SK-N-SH (cell line): ENCODE data around the gene LINC00305. TPM values are rescaled to one million over a fixed set of nuclear protein-coding genes. Genes with fewer than 3 reads are reported as not detected.

Experiments used
- CTCF ChIA-PET: fragments of 300-600, 350-600 bp; formaldehyde crosslinking; extraction: SDS; loops from one replicate; lab custom pipeline; 2021; lab: Yijun Ruan, JAX
- POLR2A ChIA-PET: fragments of 350-600 bp; sonication (Branson Sonifier 250); formaldehyde crosslinking; extraction: SDS; loops from one replicate; lab custom pipeline; 2020; ENCODE audit warnings: antibody characterized with exemption, inconsistent platforms; lab: Yijun Ruan, JAX
- DNase-seq: peaks from one replicate; pipeline ENCODE4 v3.0.0; 2012
- H2AFZ ChIP-seq: fragments of 200-600 bp; sonication (generic); 2 replicates; pipeline ENCODE4 v1.8.1; 2016; ENCODE audit warnings: antibody characterized with exemption, mild to moderate bottlenecking, low read depth
- H3F3A ChIP-seq: fragments of 200-600 bp; sonication (generic); replicated peaks from 2 replicates; pipeline ENCODE3; 2016; ENCODE audit warnings: antibody characterized with exemption, mild to moderate bottlenecking; ENCODE audit not compliant: insufficient read depth
- H3K27ac ChIP-seq, 2 experiments: fragments of 200-500 bp in 1 of 2; fragments of 200-600 bp in 1 of 2; sonication (Bioruptor generic) in 1 of 2; sonication (generic), shearing (Covaris generic) in 1 of 2; 2 replicates each; pipeline versions ENCODE4 v1.5.1 to v1.6.1; 2014 to 2016; ENCODE audit warnings: low read depth in 2 of 2, inconsistent platforms in 1 of 2, low read length in 1 of 2, mild to moderate bottlenecking in 1 of 2, mixed read lengths in 1 of 2
- H3K27me3 ChIP-seq: fragments of 200-600 bp; sonication (generic), shearing (Covaris generic); 2 replicates; pipeline ENCODE4 v1.6.1; 2016; ENCODE audit warnings: mixed run types; ENCODE audit not compliant: insufficient read depth
- H3K36me3 ChIP-seq, 2 experiments: fragments of 200-500 bp in 1 of 2; fragments of 200-600 bp in 1 of 2; sonication (Bioruptor generic) in 1 of 2; sonication (generic) in 1 of 2; replicated peaks in 1 of 2; 2 replicates each; pipeline versions ENCODE3 to v1.5.1; 2014 to 2016; ENCODE audit warnings: low read length in 1 of 2, mild to moderate bottlenecking in 1 of 2; ENCODE audit not compliant: insufficient read depth in 2 of 2, control insufficient read depth in 1 of 2
- H3K4me1 ChIP-seq, 2 experiments: fragments of 200-500 bp in 1 of 2; fragments of 200-600 bp in 1 of 2; sonication (Bioruptor generic) in 1 of 2; sonication (generic), shearing (Covaris generic) in 1 of 2; 2 replicates each; pipeline versions ENCODE4 v1.5.1 to v1.6.1; 2014 to 2016; ENCODE audit warnings: low read depth in 1 of 2, low read length in 1 of 2, mixed run types in 1 of 2; ENCODE audit not compliant: insufficient read depth in 2 of 2, control insufficient read depth in 1 of 2
- H3K4me2 ChIP-seq: fragments of 200-600 bp; sonication (generic), shearing (Covaris generic); 2 replicates; pipeline ENCODE4 v1.6.1; 2017; ENCODE audit warnings: mixed run types
- H3K4me3 ChIP-seq, 2 experiments: fragments of 200-500 bp in 1 of 2; fragments of 200-600 bp in 1 of 2; sonication (Bioruptor generic) in 1 of 2; sonication (generic), shearing (Covaris generic) in 1 of 2; 2 replicates each; pipeline versions ENCODE4 v1.5.1 to v1.8.1; 2014 to 2016; ENCODE audit warnings: low read depth in 2 of 2, inconsistent platforms in 1 of 2, low read length in 1 of 2, mild to moderate bottlenecking in 1 of 2, mixed read lengths in 1 of 2, moderate library complexity in 1 of 2
- H3K79me2 ChIP-seq: fragments of 200-600 bp; sonication (generic); 2 replicates; pipeline ENCODE4 v1.8.1; 2017; ENCODE audit warnings: mild to moderate bottlenecking; ENCODE audit not compliant: insufficient read depth
- H3K9ac ChIP-seq: fragments of 200-600 bp; sonication (generic); 2 replicates; pipeline ENCODE4 v1.6.1; 2017; ENCODE audit warnings: mixed run types
- H3K9me2 ChIP-seq: fragments of 200-600 bp; sonication (generic); 2 replicates; pipeline ENCODE4 v1.6.1; 2017; ENCODE audit warnings: mixed run types
- H3K9me3 ChIP-seq: fragments of 200-600 bp; sonication (generic); 2 replicates; pipeline ENCODE4 v1.6.1; 2017; ENCODE audit warnings: mixed run types, mild to moderate bottlenecking, moderate library complexity
- H4K20me1 ChIP-seq: fragments of 200-600 bp; sonication (generic); 2 replicates; pipeline ENCODE4 v1.6.1; 2017; ENCODE audit warnings: mild to moderate bottlenecking, mixed run types; ENCODE audit not compliant: insufficient read depth
- CTCF ChIP-seq: fragments of 200-600 bp; sonication (generic); IDR thresholded peaks from 2 replicates; pipeline ENCODE4 v1.6.1; 2017; ENCODE audit warnings: antibody characterized with exemption, mild to moderate bottlenecking, moderate library complexity
- ELF1 ChIP-seq: IDR thresholded peaks from 2 replicates; pipeline ENCODE4 v1.4.0; 2012
- EZH2phosphoT487 ChIP-seq: fragments of 200-600 bp; sonication (generic); IDR thresholded peaks from 2 replicates; pipeline ENCODE4 v1.6.1; 2017; ENCODE audit warnings: low read depth, mixed run types, mild to moderate bottlenecking, antibody characterized with exemption, moderate library complexity, borderline replicate concordance
- IRF3 ChIP-seq: fragments of 150-350 bp; IDR thresholded peaks from 2 replicates; pipeline ENCODE4 v1.6.1; 2016; ENCODE audit warnings: mild to moderate bottlenecking, low read depth, low read length
- NRF1 ChIP-seq: IDR thresholded peaks from 2 replicates; pipeline ENCODE4 v1.6.1; 2012; ENCODE audit warnings: low read depth, mild to moderate bottlenecking, low read length
- PBX3 ChIP-seq: IDR thresholded peaks from 2 replicates; pipeline ENCODE4; 2012
- RFX5 ChIP-seq: IDR thresholded peaks from 2 replicates; pipeline ENCODE4 v1.6.1; 2012; ENCODE audit warnings: mild to moderate bottlenecking, improper control_type of control experiment, low read length
- SIN3A ChIP-seq: IDR thresholded peaks from 2 replicates; pipeline ENCODE4 v1.6.1; 2012; ENCODE audit warnings: low read depth, mild to moderate bottlenecking, low read length, moderate library complexity, borderline replicate concordance
- SMC3 ChIP-seq: IDR thresholded peaks from 2 replicates; pipeline ENCODE4 v1.6.1; 2012; ENCODE audit warnings: low read depth, low read length, improper control_type of control experiment
- TAF1 ChIP-seq: IDR thresholded peaks from 2 replicates; pipeline ENCODE4 v1.6.1; 2012; ENCODE audit warnings: low read depth, mild to moderate bottlenecking, low read length, moderate library complexity, borderline replicate concordance
- TCF12 ChIP-seq: IDR thresholded peaks from 2 replicates; pipeline ENCODE4 v1.4.0; 2012
- USF2 ChIP-seq: fragments of 150-350 bp; IDR thresholded peaks from 2 replicates; pipeline ENCODE4 v1.6.1; 2017; ENCODE audit warnings: antibody characterized with exemption, low read length, low read depth, borderline replicate concordance
- WGBS: methylation state at CpG from one replicate; pipeline ENCODE4 v1.1.6; 2017; ENCODE audit warnings: low lambda C conversion rate; 5-methylcytosine and 5-hydroxymethylcytosine counted together
- polyA plus RNA-seq, 3 experiments: library from polyadenylated mRNA; depleted of rRNA; stranded (reverse); fragments of >200 nt; gene quantifications; 2 replicates each; pipeline ENCODE4 v1.2.3, GENCODE V29; 2012

LINC00305 gene
- polyA plus RNA-seq, 1 of the 3 experiments (the other 2 are of a cell fraction), result not detected

GRCh38 chr18:64055019-64055418, 93.9 kb downstream of the LINC00305 start:
- Histone ChIP-seq H3K27ac (no peak overlapping the region), H3K4me3 (no peak overlapping the region), H3K9ac (no peak overlapping the region), H3K36me3 (no peaks in the 10 kb centered on the region), H3F3A (no peaks in the 10 kb centered on the region), H3K9me3 (no peaks in the 10 kb centered on the region), H3K4me1 (no peaks in the 10 kb centered on the region), H3K4me2 (no peak overlapping the region), H4K20me1 (no peaks in the 10 kb centered on the region)
- POLR2A ChIA-PET, result no interaction called here
- DNase-seq, result no peak
- 12% methylated on average over 3 of the region's 3 CpGs for WGBS
- TF ChIP-seq SMC3 (no peak), PBX3 (no peak)
- TF ChIP-seq, all 33 proteins: peak for 0
- H3K9me2 ChIP-seq, result no peaks in the 10 kb centered on the region
- no peaks in the 10 kb centered on the region for H3K27me3 ChIP-seq
- no peaks in the 10 kb centered on the region for H3K79me2 ChIP-seq
- no peak overlapping the region for H2AFZ ChIP-seq
- CTCF ChIA-PET, result interaction anchor here (1.7 kb wide), 1 partner anchor 17 kb away, joined by 6 read pairs; no protein-coding TSS in a partner anchor

- Histone ChIP-seq H3F3A (no peaks in the 10 kb centered on the region), H3K9me3 (no peaks in the 10 kb centered on the region), H3K4me1 (no peaks in the 10 kb centered on the region), H3K4me2 (no peak overlapping the region), H3K27me3 (no peaks in the 10 kb centered on the region), H3K4me3 (no peak overlapping the region), H4K20me1 (no peaks in the 10 kb centered on the region), H3K9me2 (no peaks in the 10 kb centered on the region), H3K9ac (no peak overlapping the region), H3K36me3 (no peaks in the 10 kb centered on the region), H3K79me2 (no peaks in the 10 kb centered on the region), H3K27ac (no peak overlapping the region), H2AFZ (no peak overlapping the region)
- DNase-seq, result no peak
- TF ChIP-seq TCF12 (no peak), TAF1 (no peak), EZH2phosphoT487 (no peak), USF2 (no peak)
- WGBS, result 13% methylated on average over 1 of the region's 1 CpG
- CTCF ChIA-PET, result interaction anchor here (0.6 kb wide), 1 partner anchor 26 kb away, joined by 3 read pairs; no protein-coding TSS in a partner anchor
- POLR2A ChIA-PET, result no interaction called here
Measured at GRCh38 chr18:64053246-64053645, 95.6 kb downstream of the LINC00305 start.

GRCh38 chr18:64052772-64053171, 96.1 kb downstream of the LINC00305 start:
- Histone ChIP-seq H3K9ac (no peak overlapping the region), H3K27me3 (no peaks in the 10 kb centered on the region), H3K4me3 (no peak overlapping the region), H3K9me3 (no peaks in the 10 kb centered on the region), H3K4me2 (no peak overlapping the region), H4K20me1 (no peaks in the 10 kb centered on the region), H3F3A (no peaks in the 10 kb centered on the region), H3K79me2 (no peaks in the 10 kb centered on the region), H3K4me1 (no peaks in the 10 kb centered on the region), H3K9me2 (no peaks in the 10 kb centered on the region), H3K36me3 (no peaks in the 10 kb centered on the region), H3K27ac (no peak overlapping the region)
- no peak for DNase-seq
- ChIA-PET POLR2A (no interaction called here), CTCF (interaction anchor here (0.6 to 1.0 kb wide), 2 partner anchors 11 to 25 kb away, joined by 3 read pairs; no protein-coding TSS in a partner anchor)
- 10% methylated on average over 2 of the region's 2 CpGs for WGBS
- TF ChIP-seq CTCF (no peak), EZH2phosphoT487 (no peak), IRF3 (no peak), NRF1 (no peak), ELF1 (no peak), SIN3A (no peak), RFX5 (no peak)
- TF ChIP-seq, all 33 proteins: peak for 0
- H2AFZ ChIP-seq, result no peak overlapping the region
